ENCODE results near the gene DOCK8.

The DOCK8 gene

GRCh38 chr9:269081-269711 lies 54.5 kb downstream of the DOCK8 start:
- Histone ChIP-seq H3K36me3 (ENCODE audit: control insufficient read depth, insufficient read depth, low read length) (no peaks in the 10 kb centered on the region), H3K27me3 (replicated peaks; ENCODE audit: control insufficient read depth, insufficient read depth, low read length) (no peaks in the 10 kb centered on the region), H3K4me3 (replicated peaks; ENCODE audit: low read depth, low read length) (no peak overlapping the region)
- no peak for TF ChIP-seq CTCF (IDR thresholded peaks at IDR 0.05; ENCODE audit: insufficient read depth, low read length, poor library complexity, severe bottlenecking)
- no peak for DNase-seq (ENCODE audit: extremely low read depth, insufficient read length)

GRCh38 chr9:270657-271237 lies 56.1 kb downstream of the DOCK8 start:
- TF ChIP-seq CTCF (IDR thresholded peaks at IDR 0.05; ENCODE audit: insufficient read depth, low read length, poor library complexity, severe bottlenecking) = no peak
- H3K36me3 ChIP-seq (ENCODE audit: control insufficient read depth, insufficient read depth, low read length) = no peaks in the 10 kb centered on the region
- H3K27me3 ChIP-seq (replicated peaks; ENCODE audit: control insufficient read depth, insufficient read depth, low read length) = no peaks in the 10 kb centered on the region

GRCh38 chr9:272251-273213 lies 57.9 kb downstream of the DOCK8 start:
- DNase-seq (ENCODE audit: extremely low read depth, insufficient read length) = peak; percentile 75
- TF ChIP-seq CTCF (IDR thresholded peaks at IDR 0.05; ENCODE audit: insufficient read depth, low read length, poor library complexity, severe bottlenecking) = no peak
- Histone ChIP-seq H3K4me3 (replicated peaks; ENCODE audit: low read depth, low read length) (peak overlapping the region; percentile 75), H3K36me3 (ENCODE audit: control insufficient read depth, insufficient read depth, low read length) (no peaks in the 10 kb centered on the region; the same call in 1 of the 2 replicates), H3K27me3 (replicated peaks; ENCODE audit: control insufficient read depth, insufficient read depth, low read length) (no peaks in the 10 kb centered on the region)

More at GRCh38 chr9:270657-271237, 56.1 kb downstream of the DOCK8 start:
- DNase-seq (ENCODE audit: extremely low read depth, insufficient read length) = no peak
- no peak overlapping the region for H3K4me3 ChIP-seq (replicated peaks; ENCODE audit: low read depth, low read length)

- DNase-seq (ENCODE audit: extremely low read depth, insufficient read length) = no peak
- Histone ChIP-seq H3K4me3 (replicated peaks; ENCODE audit: low read depth, low read length) (peak overlapping the region; percentile 75), H3K27me3 (replicated peaks; ENCODE audit: control insufficient read depth, insufficient read depth, low read length) (no peaks in the 10 kb centered on the region), H3K36me3 (ENCODE audit: control insufficient read depth, insufficient read depth, low read length) (peaks cover under 1% of the 10 kb centered on the region)
- TF ChIP-seq CTCF (IDR thresholded peaks at IDR 0.05; ENCODE audit: insufficient read depth, low read length, poor library complexity, severe bottlenecking) = no peak
Observed at GRCh38 chr9:274406-274805, 59.7 kb downstream of the DOCK8 start.

GRCh38 chr9:277601-278295 lies 63.1 kb downstream of the DOCK8 start:
- Histone ChIP-seq H3K36me3 (ENCODE audit: control insufficient read depth, insufficient read depth, low read length) (peaks cover 5% of the 10 kb centered on the region), H3K27me3 (replicated peaks; ENCODE audit: control insufficient read depth, insufficient read depth, low read length) (no peaks in the 10 kb centered on the region), H3K4me3 (replicated peaks; ENCODE audit: low read depth, low read length) (no peak overlapping the region)
- DNase-seq (ENCODE audit: extremely low read depth, insufficient read length) = no peak
- TF ChIP-seq CTCF (IDR thresholded peaks at IDR 0.05; ENCODE audit: insufficient read depth, low read length, poor library complexity, severe bottlenecking) = no peak

Data from GM06990 (cell line).